ENCODE measurements around the gene S1PR3.

The S1PR3 gene

GRCh38 chr9:89009546-89009840, 18.2 kb downstream of the S1PR3 start:
- DNase-seq (ENCODE audit: low read depth) = no peak

- DNase-seq (ENCODE audit: low read depth) = no peak
These were observed 18.8 kb downstream of the S1PR3 start for GRCh38 chr9:89010056-89010455.

- DNase-seq (ENCODE audit: low read depth) = no peak
These were observed 19.4 kb downstream of the S1PR3 start for GRCh38 chr9:89010526-89011111.

- DNase-seq (ENCODE audit: low read depth) = no peak
These were observed 20.4 kb downstream of the S1PR3 start for GRCh38 chr9:89011683-89012082.

GRCh38 chr9:89012294-89013042, 21.2 kb downstream of the S1PR3 start:
- no peak for DNase-seq (ENCODE audit: low read depth)

GRCh38 chr9:89013660-89014059, 22.4 kb downstream of the S1PR3 start:
- no peak for DNase-seq (ENCODE audit: low read depth)

- DNase-seq (ENCODE audit: low read depth) = no peak
These were observed 22.9 kb downstream of the S1PR3 start for GRCh38 chr9:89014153-89014552.

GRCh38 chr9:89015336-89015735, 24.1 kb downstream of the S1PR3 start:
- DNase-seq (ENCODE audit: low read depth) = no peak

- DNase-seq (ENCODE audit: low read depth) = no peak
These were observed 29.5 kb downstream of the S1PR3 start for GRCh38 chr9:89020754-89021153.

GRCh38 chr9:89021154-89021803, 30.0 kb downstream of the S1PR3 start:
- DNase-seq (ENCODE audit: low read depth) = no peak

- DNase-seq (ENCODE audit: low read depth) = no peak
These were observed 30.9 kb downstream of the S1PR3 start for GRCh38 chr9:89022001-89022759.

GRCh38 chr9:89022902-89023301, 31.6 kb downstream of the S1PR3 start:
- DNase-seq (ENCODE audit: low read depth) = no peak

- DNase-seq (ENCODE audit: low read depth) = no peak
These were observed 32.5 kb downstream of the S1PR3 start for GRCh38 chr9:89023740-89024139.

GRCh38 chr9:89024727-89025126, 33.5 kb downstream of the S1PR3 start:
- no peak for DNase-seq (ENCODE audit: low read depth)

- DNase-seq (ENCODE audit: low read depth) = no peak
These were observed 34.3 kb downstream of the S1PR3 start for GRCh38 chr9:89025553-89025952.

GRCh38 chr9:89026876-89027275, 35.6 kb downstream of the S1PR3 start:
- no peak for DNase-seq (ENCODE audit: low read depth)

- DNase-seq (ENCODE audit: low read depth) = no peak
These were observed 38.5 kb downstream of the S1PR3 start for GRCh38 chr9:89029788-89030187.

- no peak for DNase-seq (ENCODE audit: low read depth)
These were observed 40.9 kb downstream of the S1PR3 start for GRCh38 chr9:89032173-89032572.

- no peak for DNase-seq (ENCODE audit: low read depth)
These were observed 41.4 kb downstream of the S1PR3 start for GRCh38 chr9:89032661-89033060.

GRCh38 chr9:89036383-89036782, 45.1 kb downstream of the S1PR3 start:
- DNase-seq (ENCODE audit: low read depth) = no peak

GRCh38 chr9:89036891-89037290, 45.6 kb downstream of the S1PR3 start:
- DNase-seq (ENCODE audit: low read depth) = no peak

- DNase-seq (ENCODE audit: low read depth) = no peak
These were observed 46.1 kb downstream of the S1PR3 start for GRCh38 chr9:89037346-89037745.

GRCh38 chr9:89037891-89038290, 46.6 kb downstream of the S1PR3 start:
- no peak for DNase-seq (ENCODE audit: low read depth)

All from stimulated activated CD8-positive, alpha-beta memory T cell treated with anti-CD3 and anti-CD28 coated beads, Interleukin-12 subunit alpha, Interleukin-12 subunit beta, amount 100 ng/mL, for 1 hour (primary cell).